Muscle of back (tissue), 11 donors: Measurements from ENCODE around the gene FHIT. TPM values are rescaled to one million over a fixed set of nuclear protein-coding genes. Genes with fewer than 3 reads are reported as not detected.

ENCODE experiments used
- DNase-seq, 3 donors: peaks; one replicate each; pipeline versions ENCODE4 v3.0.0 to v3.0.0-alpha.2; 2013
- polyA plus RNA-seq, 10 donors: library from polyadenylated mRNA; unstranded; fragments of 120-200 nt; gene quantifications; one replicate each; pipeline ENCODE4 v1.2.1, GENCODE V29; 2013; ENCODE audit not compliant: insufficient read length in 10 of 10

Gene FHIT
- polyA plus RNA-seq, 10 donors: 4.2 to 8.0 (median 5.8) TPM

DNA sequence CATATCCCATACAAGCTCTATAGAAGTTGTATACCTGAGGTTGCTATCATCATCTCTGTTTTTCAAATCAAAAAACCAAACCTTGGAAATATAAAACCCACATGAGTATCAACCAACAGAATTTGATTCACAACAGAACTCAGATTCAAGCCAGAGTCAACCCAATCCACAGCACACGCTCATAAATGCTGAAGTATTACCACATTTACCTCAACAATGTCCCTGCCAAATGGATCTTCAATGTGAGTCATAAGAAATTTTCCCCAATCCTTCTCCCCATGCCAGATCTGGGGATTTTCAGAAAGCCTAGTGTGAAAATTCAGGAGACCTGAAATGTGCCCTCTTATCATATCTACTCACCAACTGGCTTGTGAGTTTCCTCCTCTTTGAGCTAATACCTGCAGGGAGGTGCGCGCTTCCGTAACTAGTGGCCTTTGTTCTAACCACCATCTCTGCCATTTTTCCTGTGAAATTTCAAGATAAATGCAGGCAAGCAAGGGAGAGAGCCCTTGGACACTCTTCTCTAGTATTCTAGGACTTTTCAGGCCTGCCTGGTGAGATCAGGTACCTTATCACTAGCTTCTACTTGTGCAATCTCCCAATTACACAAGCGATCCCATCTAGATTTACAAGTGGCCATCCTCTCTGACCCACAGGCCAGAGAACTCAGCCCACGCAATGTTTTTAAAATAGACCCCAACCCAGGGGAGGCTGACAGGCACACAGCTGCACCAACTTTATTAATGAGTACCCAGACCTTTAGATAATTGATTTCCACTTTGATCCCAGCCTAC is 1124.5 kb downstream of the FHIT start:
- no peak for DNase-seq

DNA sequence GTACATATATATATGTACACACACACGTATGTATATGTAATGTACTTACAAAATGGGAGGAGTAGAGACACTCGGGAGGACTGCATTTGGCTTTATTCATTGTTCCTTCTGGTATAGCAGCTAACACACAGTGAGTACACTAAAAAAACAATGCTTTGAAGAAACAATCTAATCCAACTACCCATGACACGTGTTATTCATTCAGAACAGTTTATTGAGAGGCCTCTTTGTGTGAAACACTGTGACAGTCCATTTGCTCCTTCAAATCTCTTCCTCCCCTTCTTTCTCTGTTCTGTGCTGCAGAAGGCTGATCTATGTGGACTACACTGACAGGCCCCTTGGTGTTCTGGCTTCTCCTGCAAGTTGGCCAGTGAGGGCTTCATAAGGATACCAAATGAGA is 1125.6 kb downstream of the FHIT start:
- DNase-seq: no peak

DNA sequence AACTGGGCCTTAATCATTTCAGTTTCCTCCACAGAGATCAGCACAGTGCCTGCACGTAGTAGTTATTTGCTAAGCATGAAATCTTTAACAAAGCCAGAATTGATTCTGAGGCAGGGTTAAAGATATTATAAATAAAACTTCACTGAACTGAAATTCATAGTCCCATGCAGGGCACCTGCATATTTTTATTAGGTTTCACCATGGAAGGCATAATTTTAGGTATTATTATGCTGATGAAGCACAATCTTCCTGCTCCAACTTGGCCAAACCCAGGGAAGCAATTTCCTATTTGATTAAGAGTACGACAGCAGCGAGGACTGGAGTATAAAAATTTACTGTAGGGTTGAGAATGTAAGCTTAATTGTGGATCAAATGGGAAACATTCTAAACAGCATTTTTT is 1131.0 kb downstream of the FHIT start:
- no peak for DNase-seq

DNA sequence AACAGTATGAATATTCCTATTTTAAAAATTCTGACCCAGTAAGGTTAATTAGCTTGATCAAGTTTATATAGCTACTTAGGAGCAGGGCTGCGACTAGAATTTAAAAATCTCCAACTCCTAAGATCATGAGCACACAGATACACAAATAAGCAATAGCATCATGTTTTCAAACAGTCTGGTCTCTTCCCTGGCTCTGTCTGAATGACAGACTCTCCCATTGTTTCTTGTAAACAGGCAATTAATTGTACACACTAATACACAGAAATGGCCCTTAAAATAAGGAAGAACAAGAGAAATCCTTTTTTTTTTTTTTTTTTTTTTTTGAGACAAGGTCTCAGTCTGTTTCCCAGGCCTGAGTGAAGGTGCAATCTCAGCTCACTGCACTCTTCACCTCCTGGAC is 1137.1 kb downstream of the FHIT start:
- DNase-seq: no peak

DNA sequence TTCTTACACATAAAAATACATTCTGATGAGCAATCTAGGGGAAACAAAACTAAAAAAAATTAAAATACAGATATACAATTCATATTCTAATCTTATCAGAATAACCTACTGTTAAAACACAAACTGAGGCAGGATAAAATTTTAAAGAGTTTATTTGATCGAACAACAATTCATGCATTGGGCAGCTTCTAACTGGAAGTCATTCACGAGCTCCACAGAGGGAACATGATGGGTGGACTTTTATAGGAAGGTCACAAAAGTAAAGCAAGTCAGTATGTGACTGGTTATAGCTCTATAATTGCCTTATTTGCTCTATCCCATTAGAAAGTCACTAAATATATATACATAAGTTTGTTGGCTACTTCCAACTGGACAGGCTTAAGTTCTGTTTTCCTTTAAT is 1144.0 kb downstream of the FHIT start:
- DNase-seq: no peak

DNA sequence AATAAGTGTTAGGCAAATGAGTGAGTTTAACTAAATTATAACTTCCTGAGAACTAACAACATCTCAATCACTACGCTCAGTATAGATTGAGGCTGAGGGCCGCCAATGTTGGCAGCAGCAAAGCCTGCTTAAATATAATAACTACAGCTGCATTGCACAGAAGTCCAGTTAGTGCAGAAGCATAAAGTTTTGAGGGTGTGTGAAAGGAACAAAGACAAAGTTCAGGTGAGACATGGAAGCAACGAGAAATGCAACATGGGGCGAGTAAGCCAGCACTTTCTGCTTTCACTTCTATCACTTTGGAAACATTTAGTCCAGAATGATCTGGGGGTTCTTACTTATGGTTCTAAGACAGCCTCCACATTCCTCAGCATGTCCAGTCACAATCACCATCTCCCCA is 1149.1 kb downstream of the FHIT start:
- DNase-seq: no peak

DNA sequence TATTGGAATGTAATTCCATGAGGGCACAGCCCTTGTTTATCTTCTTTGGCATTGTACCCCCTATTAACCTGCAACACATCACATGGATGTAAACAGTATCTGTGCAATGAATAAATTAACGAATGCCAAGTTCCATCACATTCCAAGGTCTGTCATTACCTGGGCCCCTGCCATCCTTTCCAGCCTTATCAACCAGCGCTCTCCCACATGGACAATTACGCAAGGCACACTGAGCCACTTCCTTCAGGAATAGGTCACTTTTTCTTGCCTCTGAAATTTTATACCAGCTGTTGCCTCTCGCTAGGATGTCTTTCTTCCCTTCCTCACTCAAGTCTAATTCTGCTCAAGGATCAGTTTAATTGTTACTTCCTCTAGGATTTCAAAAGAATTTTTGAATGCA is 1149.6 kb downstream of the FHIT start:
- no peak for DNase-seq

DNA sequence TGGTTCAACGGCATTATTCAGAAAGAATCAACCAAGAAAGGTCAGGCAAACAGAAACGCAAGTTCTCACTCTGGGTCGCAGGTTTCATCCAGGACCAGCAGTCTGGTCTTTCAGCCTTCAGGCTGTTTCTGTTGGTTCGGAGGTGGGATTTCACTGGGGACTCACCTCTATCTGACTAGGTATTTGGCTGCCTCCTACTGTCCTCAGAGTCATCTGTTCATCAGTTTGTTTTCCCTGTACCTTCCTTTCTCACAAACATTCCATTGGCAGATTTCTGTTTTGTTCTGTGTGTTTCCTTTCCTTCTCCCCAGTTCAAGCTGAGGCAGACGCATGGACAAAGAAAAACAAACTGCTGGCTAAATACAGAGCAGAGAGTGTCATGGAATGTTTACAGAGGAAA is 1154.8 kb downstream of the FHIT start:
- DNase-seq: no peak

DNA sequence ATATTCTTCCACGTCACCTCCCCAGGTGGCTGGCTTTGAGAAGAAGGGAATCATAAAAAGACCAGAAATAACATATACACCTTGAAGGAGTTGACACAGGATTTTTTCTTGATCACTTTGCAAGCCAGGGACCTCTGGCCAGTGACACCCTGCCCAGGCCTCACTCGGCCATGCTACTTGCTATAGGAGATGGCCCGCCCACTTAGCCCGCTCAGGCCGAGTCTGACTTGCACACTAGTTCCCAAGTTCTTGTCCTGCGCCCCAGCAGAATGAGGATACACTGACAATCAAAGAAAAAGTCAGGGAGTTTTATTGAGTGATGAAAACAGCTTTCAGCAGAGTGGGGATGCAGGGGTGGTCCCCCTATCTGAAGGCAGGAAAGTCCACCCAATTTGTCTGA is 1155.3 kb downstream of the FHIT start:
- DNase-seq: no peak

DNA sequence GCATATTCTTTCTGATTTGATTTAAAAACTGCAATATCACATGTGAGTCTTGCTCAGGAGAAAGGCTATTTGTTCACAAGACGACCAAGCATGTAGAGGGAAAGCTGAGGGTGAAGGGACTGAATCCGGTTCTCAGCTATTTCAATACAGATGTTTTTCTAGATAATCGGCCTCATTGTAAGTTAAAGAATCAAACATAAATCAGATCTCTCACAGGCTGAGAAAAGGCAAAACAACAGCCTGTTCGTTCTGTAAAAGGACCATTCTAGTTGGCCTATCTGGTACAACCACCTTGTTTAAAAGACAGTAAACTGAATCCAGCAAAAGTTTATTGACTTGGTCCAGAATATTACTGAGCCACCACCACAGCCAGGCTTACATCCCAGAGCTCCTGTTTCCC is 1155.7 kb downstream of the FHIT start:
- DNase-seq: no peak

DNA sequence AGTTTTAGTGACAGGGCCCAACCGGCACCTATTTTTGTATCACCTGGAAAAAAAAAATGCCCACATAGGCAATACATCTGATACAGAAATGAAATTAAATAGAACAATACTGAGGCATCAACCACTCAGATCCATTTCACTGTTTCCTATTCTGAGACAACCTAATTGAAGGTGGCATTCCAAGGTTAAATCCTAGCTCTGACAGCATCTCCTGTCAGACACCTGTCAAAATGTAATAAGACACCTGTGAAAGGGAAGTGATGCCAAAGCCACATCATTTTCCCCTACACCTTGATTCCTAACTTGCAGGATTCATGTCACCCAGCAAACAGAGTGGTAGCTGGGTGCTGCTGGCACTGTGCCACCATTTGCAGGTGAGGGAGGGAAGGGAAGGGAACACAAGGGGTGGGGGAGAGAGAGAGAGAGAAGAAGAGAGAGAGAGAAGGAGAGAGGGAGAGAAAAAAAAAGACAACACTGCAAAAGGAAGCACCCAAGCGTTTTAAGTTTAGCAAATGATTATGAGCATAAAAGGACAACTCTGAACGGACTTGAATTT is 1156.8 kb downstream of the FHIT start:
- DNase-seq: no peak

DNA sequence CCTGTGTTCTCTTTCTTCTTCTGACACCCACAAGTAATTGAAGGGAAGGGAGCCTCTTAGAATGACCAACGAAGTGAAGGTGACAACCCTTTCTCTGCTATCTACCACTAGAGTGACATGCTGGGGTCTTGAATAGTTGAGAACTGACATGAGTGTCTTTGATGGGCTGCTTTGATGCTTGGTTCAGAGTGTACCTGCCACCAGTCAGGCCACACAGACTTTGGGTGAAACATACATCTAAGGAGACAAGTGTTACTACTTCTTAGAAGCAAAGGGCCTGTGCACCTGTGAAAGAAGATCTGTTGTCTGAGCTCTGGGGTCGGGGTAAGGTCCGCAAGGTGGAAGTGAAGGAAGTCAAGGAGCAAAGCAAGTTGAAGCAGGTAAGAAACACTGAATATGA is 1160.7 kb downstream of the FHIT start:
- no peak for DNase-seq

DNA sequence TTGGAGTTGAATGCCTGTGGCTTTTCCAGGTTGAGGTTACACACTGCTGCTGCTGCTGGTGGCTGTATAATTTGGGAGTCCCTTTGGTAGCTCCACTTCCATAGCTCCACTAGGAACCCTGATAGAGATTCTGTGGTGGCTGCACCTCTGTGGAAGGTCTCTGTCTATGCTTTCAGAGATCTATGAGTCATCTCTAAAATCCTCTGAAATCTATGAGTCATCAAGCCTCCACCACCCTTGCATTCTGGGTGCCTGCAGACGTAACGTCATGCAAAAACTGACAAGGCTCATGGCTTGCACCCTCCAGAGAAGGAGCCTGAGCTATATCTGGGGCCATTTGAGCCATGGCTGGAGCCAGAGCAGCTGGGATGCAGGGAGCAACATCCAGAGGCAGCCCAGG is 1164.4 kb downstream of the FHIT start:
- DNase-seq: peak in 1 of 3 donors; percentile 13

DNA sequence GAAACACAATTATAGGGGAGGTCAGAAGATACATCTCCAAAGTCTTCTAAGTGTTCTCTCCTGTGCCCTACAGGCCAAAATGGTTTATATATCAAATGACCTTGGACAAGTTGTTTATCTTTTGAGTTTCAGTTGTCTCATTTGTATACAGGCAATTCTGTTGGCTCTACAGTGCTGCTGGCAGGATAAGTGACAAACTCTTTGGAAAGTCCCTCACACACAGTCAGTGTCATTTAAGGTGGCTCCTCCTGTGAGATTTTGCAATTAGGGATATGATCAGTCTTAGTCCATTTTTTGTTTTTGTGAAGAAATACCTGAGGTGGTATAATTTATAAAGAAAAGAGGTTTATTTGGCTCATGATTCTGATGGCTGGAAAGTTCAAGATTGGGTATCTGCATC is 1165.6 kb downstream of the FHIT start:
- DNase-seq: no peak

DNA sequence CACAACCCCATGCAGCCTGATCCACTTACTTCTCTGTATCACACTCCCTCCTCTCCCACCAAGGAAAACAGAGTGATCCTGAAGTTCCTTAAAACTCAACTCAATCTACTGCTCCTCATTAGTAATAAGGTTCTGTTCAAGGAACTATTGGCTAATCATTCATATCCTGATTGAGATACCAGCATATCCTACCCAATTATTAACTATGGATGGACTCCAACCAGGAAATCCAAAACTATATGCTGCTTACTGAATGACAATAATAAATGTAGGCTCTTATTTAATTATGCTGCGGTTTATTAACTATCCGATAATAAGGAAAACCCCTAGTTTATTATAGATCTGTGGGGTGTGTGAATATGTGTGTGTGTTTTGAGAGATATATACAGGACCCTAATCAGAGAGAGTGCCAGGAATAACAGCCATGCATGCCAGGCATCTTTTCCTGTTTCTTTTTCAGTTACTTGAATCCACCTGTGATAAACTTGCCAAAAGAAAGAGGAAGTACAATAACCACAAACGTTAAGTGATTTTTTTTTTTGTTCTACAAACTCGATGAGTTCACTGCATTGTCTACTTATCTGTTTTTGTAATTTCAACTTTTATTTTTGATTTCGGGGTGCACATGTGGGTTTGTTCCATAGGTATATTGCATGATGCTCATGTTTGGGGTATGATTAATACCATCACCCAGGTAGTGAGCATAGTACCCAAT is 1169.7 kb downstream of the FHIT start:
- DNase-seq: no peak

DNA sequence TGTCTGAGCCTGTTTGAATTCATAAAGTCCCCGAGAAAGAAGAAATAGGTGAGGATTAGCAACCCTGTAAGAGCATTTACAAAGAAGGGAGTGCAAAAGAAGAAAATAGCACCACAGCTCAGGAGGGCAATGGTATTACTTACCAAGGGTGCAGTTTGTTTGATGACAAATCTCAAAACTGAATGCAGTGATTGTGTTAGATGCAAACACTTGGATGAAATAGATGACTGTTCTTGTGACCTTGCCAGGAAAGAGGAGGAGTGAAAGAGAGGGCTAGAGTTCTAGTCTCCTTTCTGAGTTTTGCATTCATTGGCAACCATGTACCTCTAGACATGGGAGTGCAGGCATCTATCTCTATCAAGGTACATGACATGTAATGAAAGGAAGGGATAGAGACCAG is 1170.6 kb downstream of the FHIT start:
- DNase-seq: no peak

DNA sequence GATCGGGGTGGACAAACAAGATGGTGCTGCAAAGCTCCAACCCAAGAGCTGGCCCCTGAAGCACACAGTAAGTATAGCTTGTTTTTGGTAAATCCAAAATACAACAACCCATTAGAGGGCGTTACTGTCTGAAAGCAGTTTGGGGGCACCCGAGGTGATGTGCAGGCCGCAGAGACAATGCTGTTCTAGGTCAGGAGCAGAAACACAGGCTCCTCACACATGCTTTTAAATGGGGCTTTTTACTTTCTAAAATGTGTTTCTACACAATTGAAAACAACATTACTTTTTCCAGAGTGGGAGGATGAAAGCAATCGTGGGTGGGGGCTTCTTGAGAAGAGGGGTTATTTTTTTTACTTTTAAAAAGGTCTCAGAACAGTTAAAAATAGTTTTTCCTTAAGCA is 1172.2 kb downstream of the FHIT start:
- DNase-seq: no peak

DNA sequence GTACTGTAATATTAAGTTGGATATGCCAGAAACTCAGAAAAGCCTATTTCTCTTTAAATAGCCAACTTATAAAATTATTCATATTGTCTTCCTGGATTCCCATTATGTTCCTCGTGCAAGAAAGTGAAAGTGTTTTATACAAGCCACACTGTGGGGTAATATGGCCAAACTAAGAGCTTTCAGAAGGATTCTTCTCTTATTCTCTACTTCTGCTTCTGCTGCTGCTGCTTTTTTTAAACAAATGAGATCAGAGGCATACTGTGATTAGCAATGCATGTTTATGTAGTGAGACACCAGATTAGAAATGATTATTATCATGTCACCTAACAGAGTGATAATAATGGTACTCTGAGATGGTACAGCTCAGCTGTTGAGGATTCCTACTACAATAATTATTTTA is 1174.9 kb downstream of the FHIT start:
- peak in 2 of 3 donors; percentile 11 to 26 for DNase-seq

DNA sequence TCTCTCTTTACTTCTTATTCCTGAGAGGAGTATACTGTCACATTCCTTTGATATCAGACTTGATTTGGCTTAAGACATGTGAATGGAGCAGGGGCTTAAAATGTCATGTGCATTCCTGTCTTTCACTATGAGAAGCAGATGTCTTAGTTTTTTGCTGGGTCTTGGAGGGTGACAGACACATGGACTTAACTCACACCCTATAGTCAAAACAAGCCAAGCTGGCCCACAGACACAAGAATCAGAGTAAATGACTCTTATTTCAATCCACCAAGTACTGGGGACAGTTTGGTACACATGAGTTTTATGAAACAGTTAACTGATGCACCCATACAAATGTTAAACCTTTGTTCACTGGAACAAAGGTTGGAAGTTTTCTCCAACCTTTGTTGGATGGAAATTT is 1177.3 kb downstream of the FHIT start:
- no peak for DNase-seq

DNA sequence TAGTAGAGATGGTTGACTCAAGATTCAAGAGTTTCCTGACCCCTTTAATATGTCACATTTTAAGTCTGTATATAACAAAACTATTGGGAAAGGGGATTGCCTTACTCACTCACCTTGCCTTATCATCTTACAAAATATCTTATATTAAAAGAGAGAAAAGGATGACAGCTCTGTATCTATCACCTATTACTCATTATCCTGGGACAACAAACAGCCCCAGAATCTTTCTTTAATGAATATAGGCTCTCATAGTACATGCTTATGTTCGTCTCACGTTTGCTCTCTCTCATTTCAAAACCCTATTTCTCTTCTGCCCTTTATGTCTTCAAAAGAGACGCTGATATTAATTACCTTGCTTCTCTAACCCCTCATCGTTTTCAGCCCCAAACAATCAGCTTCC is 1178.0 kb downstream of the FHIT start:
- DNase-seq: no peak

DNA sequence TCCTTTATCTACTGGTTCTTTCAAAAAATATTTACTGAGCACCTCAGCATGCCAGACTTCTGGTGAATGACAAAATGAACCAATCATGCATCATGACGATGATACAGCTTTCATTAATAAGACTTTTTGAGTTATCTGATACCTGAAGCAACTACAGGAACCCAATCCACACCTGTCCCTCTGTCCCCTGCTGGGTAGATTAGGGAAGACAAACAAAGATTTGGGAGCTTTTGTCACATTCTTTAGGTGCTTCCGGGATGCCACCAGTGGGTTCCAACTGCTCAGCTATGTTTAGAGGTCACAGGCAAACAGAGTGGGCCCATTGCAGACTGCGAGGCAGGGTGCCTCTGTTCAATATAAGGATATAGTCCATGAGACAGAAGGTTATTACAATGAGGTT is 1180.9 kb downstream of the FHIT start:
- DNase-seq: no peak

DNA sequence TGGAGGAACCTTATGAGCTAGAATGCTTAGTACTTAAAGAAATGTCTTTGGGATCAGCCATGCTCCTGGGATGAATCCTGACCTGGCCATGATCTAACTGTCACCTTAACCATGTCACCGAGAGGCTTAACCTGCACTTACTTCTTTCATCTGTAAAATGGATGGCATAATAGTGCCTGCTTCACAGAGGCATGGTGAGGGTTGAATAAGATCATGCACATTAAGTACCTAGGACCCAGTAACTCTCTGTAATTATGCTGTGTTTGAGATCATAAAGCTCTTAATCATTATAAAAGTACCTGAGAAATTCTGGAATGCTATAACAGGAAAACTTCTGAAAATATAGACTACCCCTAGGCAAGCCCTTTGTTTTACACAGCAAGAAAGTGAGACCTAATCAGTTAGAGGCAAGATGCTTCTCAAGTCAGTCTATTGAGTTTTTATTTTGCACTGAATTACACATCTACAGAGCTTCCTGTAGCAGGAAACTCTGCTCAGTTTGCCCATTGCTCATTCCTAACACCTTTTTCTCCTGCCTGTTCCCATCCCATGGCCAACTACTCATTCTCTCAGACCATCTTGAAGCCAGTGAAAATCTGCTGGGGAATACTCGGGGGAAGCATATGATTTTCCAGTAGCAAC is 1185.9 kb downstream of the FHIT start:
- no peak for DNase-seq
